Measurements from ENCODE around the gene NAALADL2.
"Not testable (repeated sequence)": the region's sequence is repeated elsewhere in the genome, so short reads cannot be mapped to it uniquely, and the experiment has no call there.

Gene NAALADL2

DNA sequence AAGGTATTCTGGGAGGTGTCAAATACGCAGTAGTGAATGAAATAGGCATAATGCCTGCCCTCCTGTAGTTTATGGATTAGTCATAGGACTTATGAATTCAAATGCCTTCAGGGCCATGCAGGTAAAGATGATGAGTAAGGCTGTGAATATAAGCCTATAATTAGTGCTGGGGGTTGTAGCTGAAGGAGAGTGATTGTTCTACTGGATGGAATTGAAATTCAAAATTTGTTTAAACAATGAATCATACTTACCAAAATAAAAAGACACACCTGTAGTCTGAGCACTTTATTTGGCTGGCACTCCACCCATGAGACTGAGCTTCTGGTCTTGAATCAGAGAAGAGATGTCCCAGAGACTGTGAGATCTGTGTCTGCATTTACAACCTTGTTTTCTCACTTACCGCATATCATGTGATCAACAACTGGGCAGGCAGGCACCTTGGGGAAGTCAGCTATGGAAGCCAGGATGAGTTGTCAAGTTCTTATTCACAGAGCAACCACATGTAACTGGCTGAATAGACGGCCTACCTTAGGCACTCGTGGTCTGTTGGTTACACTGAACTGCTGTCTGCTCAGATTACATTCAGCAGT lies 291.8 kb downstream of the NAALADL2 start:
- DNase-seq, result no peak

GRCh38 chr3:175153595-175153994 lies 294.5 kb downstream of the NAALADL2 start:
- no peak for DNase-seq

GRCh38 chr3:175155172-175155571 lies 296.0 kb downstream of the NAALADL2 start:
- no peak for DNase-seq

- DNase-seq, result no peak
These were observed 300.1 kb downstream of the NAALADL2 start for GRCh38 chr3:175159202-175159601.

GRCh38 chr3:175161291-175161690 lies 302.2 kb downstream of the NAALADL2 start:
- no peak for DNase-seq

DNA sequence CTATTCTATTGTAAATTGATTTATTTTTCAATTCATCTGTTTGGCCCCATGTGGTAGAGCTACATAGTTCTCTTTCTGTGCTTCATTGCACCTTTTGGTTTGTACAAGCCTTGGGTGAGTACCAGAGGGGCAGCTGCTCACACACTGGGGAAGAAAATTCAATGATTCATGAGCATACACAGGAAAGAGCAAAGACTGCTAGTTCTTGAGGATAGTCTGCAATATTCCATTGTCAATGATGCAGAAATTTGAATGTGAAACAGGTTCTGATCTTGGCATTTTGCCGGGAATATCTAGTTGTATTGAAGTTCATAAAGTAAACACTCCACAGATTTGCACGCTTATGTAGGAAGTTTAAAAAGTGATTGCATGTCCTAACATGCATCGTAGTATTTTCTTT lies 304.6 kb downstream of the NAALADL2 start:
- DNase-seq, result no peak

DNA sequence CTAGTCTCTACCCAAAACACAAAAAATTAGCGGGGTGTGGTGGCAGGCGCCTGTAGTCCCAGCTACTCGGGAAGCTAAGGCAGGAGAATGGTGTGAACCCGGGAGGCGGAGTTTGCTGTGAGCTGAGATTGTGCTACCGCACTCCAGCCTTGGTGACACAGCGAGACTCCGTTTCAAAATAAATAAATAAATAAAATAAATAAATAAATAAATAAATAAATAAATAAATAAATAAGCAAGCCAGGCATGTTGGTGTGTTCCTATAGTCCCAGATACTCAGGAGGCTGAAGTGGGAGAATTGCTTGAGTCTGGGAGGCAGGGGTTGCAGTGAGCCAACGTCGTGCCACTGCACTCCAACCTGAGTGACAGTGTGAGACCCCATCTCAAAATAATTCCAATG lies 314.0 kb downstream of the NAALADL2 start:
- DNase-seq, result not testable (repeated sequence)

DNA sequence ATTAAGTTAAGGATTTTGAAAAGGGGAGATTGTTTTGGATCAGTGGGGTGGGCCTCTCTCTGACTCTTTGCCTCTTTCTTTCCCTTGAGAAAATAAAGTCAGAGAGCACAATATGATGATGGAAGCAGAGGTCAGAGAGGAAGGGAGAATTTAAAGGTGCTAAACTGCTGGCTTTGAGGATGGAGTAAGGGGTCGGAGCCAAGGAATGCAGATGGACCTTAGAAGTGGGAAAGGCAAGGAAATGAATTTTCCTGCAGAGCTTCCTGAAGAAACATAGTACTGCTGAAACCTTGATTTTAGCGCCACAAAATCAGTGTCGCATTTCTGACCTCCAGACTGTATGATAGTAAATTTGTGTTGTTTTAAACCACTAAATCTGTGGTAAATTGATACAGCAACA lies 317.4 kb downstream of the NAALADL2 start:
- no peak for DNase-seq

- DNase-seq, result no peak
These were observed 319.9 kb downstream of the NAALADL2 start for GRCh38 chr3:175179055-175179454.

- DNase-seq, result no peak
These were observed 325.3 kb downstream of the NAALADL2 start for GRCh38 chr3:175184392-175184791.

DNA sequence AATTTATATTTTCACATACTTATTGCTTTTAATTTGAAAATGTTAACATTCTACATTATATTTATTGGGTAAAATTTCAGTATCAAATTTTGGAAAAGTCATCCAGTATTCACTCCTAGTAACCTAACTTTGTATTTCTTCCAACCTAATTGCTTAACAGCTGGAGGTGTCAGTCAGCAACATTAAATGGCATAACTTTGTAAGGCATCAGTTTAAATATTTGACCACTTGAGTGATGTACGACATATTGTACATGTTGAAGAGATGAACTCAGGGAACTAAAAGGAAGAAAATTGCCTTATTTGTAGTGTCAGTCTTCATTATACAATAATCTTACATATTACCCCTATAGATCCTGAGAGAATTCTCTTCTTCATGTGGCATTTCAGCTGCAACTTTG lies 326.8 kb downstream of the NAALADL2 start:
- DNase-seq, result no peak

DNA sequence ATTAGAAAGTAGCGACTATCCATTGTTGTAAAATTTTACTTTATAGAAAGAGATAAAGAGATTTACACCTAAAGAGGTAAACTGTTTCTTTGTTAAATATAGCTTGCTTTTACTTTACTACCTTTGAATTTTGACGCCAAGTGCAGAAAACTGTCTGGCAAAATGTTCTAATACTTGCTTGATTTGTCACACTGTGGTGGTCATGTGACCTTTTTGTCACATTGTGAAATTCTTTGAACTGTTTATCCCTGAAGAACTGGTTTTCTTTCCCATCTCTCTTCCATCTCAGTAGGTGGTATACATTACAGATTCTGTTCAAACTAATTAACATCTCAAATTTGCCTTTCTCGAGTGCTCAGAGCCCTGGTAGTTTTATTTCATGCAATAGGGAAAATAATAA lies 327.4 kb downstream of the NAALADL2 start:
- no peak for DNase-seq

DNA sequence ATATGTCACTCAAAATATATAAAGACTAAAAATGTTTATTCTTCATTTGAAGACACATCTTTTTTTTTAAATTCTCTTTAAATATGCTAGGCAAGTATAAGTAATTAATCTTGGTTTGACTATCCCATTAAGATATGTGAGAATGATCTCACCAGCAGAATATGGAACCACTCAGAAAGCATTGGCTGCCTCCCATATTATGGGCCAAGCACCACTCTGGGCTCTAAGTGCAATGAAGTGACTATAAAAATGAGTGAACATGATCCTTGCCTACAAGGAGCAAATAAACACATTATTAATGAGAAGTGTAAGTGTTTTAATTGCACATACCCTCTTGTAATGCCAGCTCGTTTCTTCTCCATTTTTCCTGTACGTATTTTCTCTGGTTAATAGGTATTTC lies 328.5 kb downstream of the NAALADL2 start:
- no peak for DNase-seq

- no peak for DNase-seq
These were observed 333.4 kb downstream of the NAALADL2 start for GRCh38 chr3:175192536-175192935.

DNA sequence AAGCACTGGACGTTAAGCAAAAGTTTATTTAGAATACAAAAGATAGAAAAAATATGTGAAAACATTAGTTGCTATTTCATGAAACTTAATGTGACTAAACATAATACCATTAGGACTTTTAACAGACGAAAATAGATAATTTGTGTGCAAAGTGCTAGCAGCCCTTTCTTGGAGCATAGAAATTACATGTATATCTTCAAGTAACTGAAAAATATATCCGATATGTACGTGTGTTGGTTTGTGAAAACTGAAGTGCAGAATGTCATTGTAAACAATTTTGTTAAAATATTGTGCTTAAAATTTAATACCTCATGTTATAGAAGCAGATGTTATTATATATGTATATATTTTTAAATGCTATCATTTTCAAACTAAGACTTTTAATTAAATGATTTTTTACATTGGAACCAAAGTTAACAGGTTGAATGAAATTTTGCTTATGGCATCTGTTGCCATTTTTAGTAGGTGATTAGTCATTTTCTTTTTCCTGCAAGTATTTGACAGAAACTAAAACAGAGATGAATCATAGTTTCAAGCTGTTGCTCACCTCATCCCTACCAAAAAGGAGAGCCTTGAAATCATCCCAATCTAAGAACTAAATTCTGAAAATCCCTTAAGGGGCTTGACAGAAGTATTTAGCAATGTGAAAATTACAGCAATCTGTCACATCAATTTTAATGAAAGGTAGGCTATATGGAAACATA lies 334.8 kb downstream of the NAALADL2 start:
- peak; percentile 46 for DNase-seq

DNA sequence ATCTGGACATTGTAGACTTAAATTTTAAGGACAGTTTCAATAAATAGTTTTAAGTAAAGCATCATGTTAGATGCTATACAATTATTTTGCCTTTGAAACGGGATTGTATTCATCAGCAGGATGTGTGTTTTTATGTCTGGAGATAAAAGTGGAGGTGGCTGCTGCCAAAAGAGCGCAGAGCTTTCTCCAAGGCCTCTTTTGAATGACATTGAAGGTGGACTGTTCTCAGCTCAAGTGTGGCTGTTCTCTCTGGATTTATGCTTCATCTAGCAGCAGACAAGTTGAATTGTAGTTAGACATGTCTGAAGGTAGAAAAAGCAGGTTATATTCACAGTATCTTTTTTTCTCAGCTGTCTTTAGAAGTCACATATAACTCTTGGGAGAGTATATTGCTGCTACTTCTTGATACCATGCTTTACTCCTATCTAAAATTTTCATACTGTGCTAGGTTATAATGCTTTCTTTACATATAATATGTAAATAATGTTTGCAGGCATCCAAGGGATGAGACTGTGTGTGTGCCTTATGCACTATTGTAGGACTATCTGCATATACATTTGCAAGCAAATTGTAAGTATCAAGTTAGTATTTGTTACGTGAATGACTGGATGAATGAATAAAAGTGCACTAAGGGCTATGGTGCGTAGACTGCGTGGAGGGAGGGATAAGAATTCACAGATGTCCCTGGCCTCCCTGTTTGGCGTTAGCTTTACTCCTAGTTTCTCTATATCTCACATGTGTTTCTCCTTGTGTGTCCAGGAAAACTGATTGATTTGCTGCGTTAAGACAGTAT lies 340.1 kb downstream of the NAALADL2 start:
- no peak for DNase-seq

DNA sequence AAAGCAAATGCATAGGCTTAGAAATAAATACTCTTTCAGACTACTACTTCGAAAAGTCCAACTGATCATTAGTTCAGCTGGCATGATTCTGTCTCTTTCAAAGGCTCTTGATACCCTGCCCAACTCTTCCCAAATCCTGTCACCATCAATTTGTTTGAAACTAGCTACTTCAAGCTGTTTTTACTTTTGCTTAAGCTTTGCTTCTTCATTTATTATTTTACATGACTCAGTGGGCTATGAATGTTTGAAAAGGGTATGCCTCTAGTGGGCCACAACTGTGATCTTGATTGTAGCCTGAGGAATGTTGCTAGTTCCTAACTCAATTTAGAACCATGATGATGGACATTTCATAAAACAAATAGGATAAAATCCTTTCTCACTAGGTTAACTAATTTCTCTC lies 340.8 kb downstream of the NAALADL2 start:
- DNase-seq, result no peak

- DNase-seq, result no peak
These were observed 341.4 kb downstream of the NAALADL2 start for GRCh38 chr3:175200391-175201095.

DNA sequence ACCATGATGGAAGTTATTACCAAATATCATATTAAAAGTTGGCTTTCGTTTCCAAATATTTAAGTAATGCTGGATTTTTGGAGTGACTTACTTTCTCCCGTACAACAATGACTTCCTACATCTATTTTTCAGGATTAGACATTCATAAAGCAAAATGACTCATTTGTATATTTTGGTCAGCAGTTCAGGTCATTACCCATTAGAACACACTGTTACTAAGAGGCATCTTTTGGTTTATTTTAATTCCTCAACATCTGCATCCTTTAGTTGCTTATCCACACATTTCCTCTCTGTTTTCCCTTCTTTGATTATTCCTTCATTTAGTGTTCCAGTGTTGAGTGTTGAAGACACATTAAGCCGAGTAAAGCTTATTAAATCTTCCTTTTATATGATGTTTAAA lies 348.2 kb downstream of the NAALADL2 start:
- DNase-seq, result no peak

- DNase-seq, result no peak
These were observed 349.2 kb downstream of the NAALADL2 start for GRCh38 chr3:175208326-175208725.

DNA sequence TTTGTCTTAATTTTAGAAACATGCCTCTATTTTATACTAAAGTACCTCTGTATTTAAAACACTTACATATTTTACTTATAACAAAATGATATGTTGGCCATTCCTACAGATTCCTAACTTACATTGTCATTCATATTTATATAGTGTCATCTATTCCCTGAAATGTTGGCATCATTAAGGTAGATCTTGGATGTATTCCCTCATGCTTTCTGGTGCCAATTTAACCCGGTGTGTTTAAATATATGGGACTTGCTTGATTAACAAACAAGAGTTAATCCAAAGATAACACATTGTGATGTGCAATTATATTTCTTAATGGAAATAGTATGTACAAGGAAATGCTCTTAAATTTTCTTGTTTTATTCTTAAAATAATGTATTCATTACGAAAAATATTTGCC lies 352.3 kb downstream of the NAALADL2 start:
- DNase-seq, result no peak

DNA sequence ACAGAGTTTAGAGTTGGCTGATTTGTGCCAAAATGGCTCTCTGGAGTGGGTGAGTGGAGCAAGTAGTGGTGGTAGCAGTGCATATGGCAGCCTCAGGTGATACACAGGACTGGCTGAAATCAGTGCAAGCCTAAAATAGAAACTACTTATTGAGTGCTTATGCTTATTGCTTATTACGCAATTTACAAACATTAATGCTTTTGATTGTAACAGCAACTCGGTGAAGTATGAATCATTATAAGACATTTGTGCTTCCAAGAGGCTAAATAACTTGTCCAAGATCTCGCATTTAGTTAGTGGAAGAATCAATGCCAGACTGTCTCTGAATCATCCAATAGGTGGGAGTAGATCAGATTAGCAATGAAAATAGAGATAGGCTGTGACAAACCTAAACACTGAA lies 353.8 kb downstream of the NAALADL2 start:
- DNase-seq, result no peak

DNA sequence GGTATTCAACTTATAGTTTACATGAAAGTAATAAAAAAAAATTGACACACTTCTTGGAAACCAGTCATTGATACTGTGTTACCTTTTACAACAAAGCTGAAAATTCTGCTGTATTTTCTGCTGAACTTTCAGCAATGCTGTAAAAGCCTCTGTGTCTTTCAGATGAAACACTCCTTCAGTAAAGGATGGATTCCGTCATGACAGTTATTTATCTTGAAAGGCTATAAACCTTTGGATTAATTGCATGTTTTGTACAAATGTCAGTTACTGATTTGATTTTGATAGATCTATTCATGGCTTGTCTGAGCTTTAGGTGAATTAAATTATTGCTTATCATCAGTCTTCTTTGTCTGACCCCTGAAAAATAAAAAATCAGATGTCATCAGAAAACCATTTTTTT lies 355.1 kb downstream of the NAALADL2 start:
- no peak for DNase-seq

DNA sequence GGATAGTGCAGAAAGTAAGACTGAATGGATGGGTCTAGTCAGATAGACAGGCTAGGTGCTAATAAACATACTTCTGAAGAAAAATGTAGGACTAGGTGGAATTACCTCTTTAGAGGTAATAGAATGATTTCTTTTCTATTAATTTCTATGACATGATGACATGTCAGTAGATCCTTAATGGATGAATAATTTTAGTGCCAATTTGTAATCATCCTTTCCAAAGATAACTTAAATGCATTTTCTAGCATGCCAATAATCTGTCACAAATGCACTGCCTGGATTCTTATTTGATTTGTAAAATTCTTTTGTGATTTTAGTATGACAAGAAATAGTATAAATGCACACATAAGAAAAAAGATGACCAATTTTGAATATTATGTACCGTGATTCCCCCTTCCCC lies 356.7 kb downstream of the NAALADL2 start:
- DNase-seq, result no peak

All from NCI-H1694 treated with DMSO at 0.1 percent for 48 hours (cell line).